GM21737 (cell line): Measurements from ENCODE around the gene CFAP97.
"Not testable (repeated sequence)": the region's sequence is repeated elsewhere in the genome, so short reads cannot be mapped to it uniquely, and the experiment has no call there.

Experiments
- ATAC-seq: cut with Tn5 transposase; IDR thresholded peaks from one replicate; pipeline ENCODE4 v1.9.1; 2021; ENCODE audit warnings: mild to moderate bottlenecking, moderate library complexity; ENCODE audit not compliant: unreplicated experiment

The CFAP97 gene

DNA sequence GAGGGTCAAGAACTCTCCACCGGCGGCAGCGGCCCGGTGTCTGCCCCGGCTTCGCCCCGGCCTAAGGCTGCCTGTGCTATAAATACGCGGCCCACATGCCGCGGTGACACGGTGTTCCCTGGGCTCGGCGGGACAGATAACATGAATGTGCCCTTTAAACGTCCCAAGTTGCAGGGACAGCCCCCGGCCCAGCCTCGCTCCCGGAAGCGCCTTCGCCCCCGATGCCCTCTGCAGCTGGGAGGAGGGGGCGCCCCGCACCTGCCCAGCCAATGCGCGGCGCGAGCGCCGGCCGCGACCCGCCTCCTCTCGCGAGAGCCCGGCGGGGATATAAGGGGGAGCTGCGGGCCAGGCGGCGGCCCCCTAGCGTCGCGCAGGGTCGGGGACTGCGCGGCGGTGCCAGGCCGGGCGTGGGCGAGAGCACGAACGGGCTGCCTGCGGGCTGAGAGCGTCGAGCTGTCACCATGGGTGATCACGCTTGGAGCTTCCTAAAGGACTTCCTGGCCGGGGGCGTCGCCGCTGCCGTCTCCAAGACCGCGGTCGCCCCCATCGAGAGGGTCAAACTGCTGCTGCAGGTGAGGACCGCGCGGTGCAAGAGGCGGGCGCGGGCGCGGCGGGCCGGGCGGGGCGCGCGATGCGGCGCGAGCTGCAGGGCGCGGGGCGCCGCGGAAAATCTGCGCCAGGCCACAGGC, 60.7 kb downstream of the CFAP97 start, which contains the start of gene SLC25A4:
Gene SLC25A4 (plus strand): TSS at position 355 of the 689 bp plus-strand sequence. CDS start 107 bp downstream, at position 462.
- ATAC-seq, result peak; percentile 98

- ATAC-seq, result no peak
Measured at GRCh38 chr4:185142564-185142911, 61.3 kb downstream of the CFAP97 start.

GRCh38 chr4:185141777-185142176, 62.0 kb downstream of the CFAP97 start:
- no peak for ATAC-seq

DNA sequence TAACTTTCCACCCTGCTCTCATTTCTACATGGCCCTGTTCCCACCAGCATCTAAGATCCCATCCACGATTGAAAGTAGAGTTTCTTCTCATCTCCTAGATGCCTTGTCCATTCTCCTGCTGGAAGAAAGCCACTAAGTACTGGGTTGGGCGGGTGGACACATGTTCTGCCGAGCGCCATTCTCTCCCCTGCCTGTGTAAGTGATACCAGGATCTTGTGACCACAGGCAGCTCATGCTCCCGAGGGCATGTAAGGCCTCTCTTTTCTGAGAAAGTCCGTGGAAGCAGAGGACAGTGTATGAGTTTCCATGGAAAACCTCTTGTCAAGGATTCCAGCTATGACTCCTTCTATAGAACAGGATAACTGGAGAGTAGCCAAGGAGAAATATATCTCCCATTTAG, 64.1 kb downstream of the CFAP97 start:
- no peak for ATAC-seq

GRCh38 chr4:185138161-185138560, 65.6 kb downstream of the CFAP97 start:
- ATAC-seq, result no peak

DNA sequence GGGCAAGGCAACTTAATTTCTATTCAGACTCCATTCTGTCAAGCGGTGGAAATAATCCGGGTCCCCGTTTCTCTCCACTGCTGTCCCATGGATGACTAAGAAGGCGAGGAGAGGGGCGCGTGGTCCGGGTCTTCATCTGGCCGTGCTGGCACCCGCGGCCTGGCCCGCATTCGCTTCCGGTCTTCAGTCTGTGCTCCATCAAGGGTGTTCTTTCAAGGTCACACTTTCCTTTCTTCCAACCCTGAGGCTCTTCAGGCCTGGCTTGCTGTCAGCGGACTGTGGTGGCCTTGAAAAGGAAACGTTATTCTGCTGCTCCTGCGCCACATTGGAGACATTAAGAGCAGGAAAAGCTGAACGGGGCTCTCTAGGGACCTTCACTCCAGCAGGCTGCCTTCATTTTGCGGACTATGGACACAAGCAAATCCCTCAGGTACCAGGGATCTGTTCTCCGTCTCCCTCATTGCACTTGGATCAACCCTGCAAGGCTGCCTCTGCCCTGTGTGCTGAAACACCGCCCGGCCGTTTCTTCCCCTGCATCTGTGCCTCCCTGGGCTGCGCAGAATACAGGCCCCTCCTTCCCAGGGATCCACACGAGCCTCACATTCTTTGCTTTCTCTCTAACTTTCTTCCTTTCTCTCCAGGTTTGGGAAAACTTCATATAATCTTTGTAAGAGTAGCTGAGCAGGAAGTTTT, 66.4 kb downstream of the CFAP97 start:
- ATAC-seq, result no peak

DNA sequence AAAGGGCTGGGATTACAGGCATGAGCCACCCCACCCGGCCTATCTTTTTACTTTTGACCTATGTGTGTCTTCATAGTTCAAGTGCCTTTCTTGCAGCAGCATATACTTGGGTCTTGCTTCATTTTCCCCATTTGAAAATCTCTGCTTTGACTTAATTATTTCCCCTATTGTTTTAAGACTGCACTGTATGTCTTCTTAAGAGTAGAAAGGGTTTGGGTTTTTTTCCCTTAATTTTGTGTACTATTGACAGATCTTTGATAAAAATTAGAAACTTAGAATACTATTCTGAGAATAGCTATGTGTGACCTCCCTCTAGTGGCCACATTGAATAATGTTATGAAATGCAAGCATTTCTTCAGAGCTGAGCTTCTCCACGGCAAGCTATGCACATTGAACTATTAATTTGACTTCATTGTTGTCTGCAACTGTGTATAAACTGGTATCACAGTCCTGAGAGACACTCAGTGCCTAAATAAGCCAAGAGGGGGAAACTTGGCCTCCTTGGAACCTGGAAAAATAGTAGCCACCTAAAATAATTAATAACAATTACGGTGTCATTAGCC, 69.4 kb downstream of the CFAP97 start:
- ATAC-seq, result no peak

DNA sequence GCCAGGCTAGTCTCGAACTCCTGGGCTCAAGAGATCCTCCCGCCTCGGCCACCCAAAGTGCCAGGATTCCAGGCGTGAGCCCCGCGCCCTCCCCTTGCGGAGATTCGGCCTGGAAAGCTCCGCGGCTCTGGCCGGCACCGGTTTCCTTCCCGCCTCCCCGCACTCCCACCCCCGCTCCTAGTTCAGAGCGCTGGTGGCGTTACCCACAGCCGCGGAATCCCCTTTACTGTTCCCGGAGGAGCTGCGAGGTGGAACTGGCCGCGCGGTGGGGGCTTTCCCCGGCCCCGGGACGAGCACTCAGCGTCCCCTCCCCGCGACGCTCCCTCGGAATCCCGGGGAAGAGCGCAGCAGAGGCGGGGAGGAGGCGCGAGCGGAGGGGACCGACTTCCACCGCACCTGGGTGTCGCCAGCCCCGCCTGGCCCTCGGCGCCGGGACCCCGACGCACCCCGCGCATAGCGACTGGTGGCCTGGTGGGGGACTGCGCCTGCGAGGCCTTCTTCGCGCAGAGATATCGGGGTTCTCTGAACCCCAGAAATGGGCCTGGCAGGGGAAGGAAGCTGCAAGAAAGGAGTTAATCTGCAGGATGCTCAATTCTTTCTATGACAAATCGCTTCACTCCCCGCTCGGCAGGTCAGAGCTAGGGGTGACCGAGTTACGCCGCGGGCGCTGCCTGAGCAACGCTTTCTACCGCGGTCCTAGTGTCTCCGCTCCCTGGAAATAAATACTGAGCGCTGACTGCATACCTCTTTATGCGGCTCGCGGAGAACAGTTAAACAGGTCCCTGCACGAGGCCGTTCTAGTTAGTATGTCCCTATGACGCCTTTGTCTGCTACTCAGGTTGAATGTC, 75.3 kb downstream of the CFAP97 start:
- no peak for ATAC-seq

GRCh38 chr4:185127021-185127925, 76.5 kb downstream of the CFAP97 start:
- no peak for ATAC-seq

DNA sequence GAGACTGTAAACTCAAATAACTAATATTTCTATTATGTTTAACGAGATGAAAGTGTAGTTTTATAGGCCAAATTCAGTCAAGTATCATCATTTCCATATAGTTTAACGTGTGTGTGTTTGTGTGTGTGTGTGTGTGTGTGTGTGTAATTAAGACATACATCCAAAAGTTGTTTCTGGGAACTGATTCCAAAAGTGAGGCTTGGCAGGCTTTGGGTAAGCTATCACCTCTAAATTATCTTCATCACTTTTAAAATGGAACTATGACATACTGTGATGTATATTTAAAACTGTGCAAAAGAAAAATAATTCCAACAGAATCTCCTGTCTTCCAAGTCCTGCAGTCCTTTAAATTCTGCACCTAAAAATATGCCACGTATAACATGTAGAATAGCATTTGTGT, 79.8 kb downstream of the CFAP97 start:
- ATAC-seq, result no peak

DNA sequence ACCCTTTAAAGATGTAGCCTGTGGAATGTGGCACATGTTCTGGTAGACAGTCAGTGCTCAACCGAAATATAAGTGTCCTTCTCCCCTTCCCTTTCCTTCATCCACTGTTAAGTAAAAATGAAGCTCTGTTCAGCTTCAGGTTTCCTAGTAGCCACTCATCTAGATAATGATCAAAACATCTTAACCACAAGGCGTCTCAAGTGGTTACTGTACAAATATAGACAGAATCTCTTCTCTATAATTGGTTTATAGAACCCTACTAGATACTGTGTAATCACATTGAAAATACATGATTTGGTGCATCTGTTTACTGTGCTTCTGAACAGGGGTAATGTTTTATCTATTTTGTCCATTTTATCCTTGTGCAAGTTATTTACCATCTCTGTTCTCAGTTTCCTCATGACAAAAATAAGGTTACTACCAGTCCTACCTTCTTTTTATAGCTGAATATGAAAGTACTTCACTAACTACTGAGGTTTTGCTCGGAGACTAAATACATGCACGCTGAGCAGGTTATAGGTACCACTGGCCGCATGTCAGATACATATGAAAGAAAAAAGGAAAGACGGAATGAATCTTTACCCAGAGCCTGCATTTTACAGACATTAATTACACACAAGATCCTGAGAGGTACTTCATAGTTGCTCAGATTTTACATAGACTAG, 81.0 kb downstream of the CFAP97 start:
- peak; percentile 69 for ATAC-seq

DNA sequence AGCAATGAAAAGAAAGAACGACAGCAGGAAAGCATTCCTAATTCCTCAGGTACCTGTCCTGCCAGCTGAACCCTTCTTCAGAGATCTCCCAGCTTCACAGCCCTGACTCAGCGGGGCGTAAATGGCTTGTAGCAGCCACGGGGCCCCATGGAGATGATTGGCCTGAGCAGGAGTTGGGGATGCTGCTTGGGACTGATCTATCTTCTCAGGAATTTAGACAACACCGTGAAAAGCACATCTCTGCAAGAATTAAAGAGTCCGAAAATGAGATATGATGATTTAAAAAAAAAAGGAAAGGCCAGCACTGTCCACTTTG, 83.2 kb downstream of the CFAP97 start:
- ATAC-seq, result no peak

DNA sequence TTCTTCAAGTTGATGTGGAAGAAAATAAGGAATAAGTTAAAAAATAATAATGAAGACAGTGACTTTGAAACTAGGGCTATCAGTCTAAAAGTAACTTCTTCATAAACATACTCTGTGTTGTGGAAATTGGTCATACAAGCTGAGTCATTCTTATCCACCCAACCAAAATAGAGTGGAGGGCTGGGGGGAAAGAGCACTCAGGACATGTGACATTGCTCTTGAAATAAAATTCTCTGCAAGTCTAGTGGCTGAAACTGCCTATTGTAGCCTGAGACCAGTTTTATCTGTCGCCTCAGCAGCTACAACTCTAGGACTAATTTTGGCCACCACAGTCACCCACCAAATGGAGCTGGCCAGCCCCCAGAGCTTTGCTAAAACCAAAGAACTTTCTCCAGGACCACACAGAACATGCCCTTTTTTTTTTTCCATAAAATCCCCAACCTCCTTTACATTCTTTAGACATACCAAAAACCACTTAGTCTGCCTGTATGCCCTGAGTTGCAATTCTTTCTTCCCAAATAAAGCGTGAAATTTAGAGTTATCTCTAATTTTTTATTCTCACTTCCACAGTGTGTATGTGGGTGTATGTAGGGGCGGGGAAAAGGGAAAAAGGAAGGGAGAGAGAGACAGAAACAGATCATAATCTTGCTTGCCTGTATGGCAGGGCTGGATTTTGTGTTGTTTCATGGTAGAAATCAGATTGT, 83.7 kb downstream of the CFAP97 start:
- no peak for ATAC-seq

DNA sequence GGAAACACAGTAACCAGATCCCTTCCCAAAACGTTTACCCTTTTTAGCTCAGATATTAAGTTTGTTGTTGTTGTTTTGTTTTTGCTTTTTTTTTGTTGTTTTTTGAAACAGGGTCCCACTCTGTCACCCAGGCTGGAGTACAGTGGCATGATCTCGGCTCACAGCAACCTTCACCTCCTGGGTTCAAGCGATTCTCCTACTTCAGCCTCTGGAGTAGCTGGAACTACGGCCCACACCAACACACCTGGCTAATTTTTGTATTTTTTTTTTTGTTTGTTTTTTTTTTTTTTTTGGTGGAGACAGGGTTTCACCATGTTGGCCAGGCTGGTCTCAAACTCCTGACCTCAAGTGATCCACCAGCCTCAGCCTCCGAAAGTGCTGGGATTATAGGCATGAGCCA, 84.3 kb downstream of the CFAP97 start:
- ATAC-seq, result not testable (repeated sequence)

DNA sequence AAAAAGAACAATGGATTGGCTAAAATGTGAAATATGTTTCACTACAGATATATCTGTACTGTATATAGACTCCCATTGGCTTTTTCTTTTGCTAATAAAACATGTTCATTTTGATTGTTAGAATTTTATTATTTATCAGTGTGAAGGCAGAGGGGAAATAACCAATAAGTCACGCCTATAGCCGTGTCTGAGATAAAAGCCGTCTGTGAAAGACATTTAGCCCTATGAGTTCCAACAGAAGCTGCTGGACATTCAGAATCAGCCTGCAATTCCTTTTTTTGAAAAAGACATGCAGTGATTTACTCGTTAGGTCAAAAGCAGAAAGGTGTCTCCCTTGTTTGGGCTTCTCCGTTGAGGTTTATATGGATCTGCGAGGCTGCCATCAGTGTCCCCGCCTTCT, 84.9 kb downstream of the CFAP97 start:
- no peak for ATAC-seq

DNA sequence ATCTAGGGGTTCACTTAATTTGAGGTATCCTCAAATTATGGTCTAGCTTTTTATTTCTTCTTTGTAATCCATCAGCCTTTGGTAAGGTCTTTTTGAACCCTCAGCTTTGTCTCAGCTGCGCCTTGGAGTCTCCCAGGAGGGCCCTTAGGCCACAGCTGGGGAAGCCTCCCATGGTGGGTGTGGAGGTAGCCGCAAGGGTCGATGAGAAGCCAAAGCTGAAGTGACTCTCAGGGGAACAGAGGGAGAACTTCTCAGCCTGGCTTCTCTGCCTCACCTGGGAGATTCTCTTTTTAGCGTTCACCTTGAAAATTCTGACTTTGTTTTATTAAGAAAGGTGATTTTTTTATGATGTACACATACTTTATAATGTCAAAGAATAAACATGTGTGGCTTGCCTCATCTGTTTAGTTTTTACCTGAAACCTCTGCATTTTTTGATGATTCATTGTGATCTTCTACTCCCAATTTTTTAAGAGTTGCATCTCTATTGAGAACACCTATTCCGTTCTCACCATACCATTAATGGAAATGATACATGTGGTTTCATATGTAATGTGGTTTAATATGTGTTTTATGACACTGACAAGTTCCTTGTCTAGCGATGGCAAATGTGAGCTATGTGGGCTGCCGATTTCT, 86.4 kb downstream of the CFAP97 start:
- no peak for ATAC-seq

DNA sequence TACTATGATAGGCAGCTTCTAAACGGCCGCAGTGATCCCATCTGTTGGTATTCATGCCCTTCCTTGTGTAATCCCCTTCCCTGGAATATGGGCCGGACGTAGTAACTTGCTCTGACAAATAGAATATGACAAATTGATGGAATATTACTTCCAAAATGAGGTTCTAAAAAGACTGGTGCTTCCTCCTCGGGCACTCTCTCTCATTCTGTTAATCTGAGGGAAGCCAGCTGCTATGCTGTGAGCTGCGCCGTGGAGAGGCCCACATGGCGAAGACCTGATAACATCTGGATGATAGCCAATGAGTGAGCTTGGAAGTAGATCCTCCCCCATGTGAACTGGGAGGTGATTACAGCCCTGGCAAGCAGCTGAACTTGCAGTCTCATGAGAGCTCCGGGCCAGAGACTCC, 88.0 kb downstream of the CFAP97 start:
- no peak for ATAC-seq

DNA sequence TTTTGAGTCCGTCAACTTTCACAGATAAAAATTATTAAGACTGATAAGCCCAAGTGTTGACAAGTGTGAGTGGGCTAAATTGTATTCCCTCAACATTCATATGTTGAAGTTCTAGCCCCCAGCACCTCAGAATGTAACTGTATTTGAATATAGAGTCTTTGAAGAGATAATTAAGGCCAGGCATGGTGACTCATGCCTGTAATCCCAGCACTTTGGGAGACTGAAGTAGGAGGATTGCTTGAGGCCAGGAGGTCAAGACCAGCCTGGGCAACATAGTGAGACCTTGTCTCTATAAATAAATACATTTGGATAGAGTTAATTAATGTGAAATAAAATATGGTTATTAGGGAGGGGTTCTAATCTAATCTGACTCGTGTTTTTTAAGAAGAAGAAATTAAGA, 90.5 kb downstream of the CFAP97 start:
- ATAC-seq, result no peak

GRCh38 chr4:185112104-185112503, 91.7 kb downstream of the CFAP97 start:
- no peak for ATAC-seq
